A673 (cell line): ENCODE data around the gene GPR160. TPM values are rescaled to one million over a fixed set of nuclear protein-coding genes. Genes with fewer than 3 reads are reported as not detected.

Experiments used
- BruUV-seq: library from RNA; stranded (reverse); fragments of 400-500 nt; replicated peaks from 2 replicates; lab custom pipeline; 2021; lab: Mats Ljungman, UMichigan
- CTCF ChIA-PET: fragments of 300-600 bp; sonication (Branson Sonifier 250); formaldehyde crosslinking; loops from one replicate; lab custom pipeline; 2022; ENCODE audit warnings: antibody characterized with exemption; lab: Charles Lee
- POLR2A ChIA-PET: fragments of 300-600 bp; sonication (Branson Sonifier 250); formaldehyde crosslinking; loops from one replicate; lab custom pipeline; 2022; ENCODE audit warnings: antibody characterized with exemption; ENCODE audit not compliant: low non-redundant PET; lab: Charles Lee
- DNase-seq: peaks from one replicate; pipeline ENCODE4 v3.0.0-alpha.2; 2015; ENCODE audit warnings: low spot score
- H3K27ac ChIP-seq: fragments of 200-600 bp; sonication (generic); 2 replicates; pipeline ENCODE4 v1.5.1; 2016; ENCODE audit warnings: mixed run types, low read depth, mild to moderate bottlenecking, mixed read lengths, antibody characterized with exemption, low read length; ENCODE audit not compliant: poor library complexity, severe bottlenecking
- H3K27me3 ChIP-seq: fragments of 200-600 bp; sonication (generic); replicated peaks from 2 replicates; pipeline ENCODE4 v1.6.1; 2017; ENCODE audit warnings: mixed run types, low read depth, mild to moderate bottlenecking, mixed read lengths, antibody characterized with exemption, low read length; ENCODE audit not compliant: insufficient read depth, poor library complexity
- H3K36me3 ChIP-seq: fragments of 200-600 bp; sonication (generic); 2 replicates; pipeline ENCODE4 v1.6.1; 2016; ENCODE audit warnings: mixed run types, mild to moderate bottlenecking, mixed read lengths, antibody characterized with exemption, low read length; ENCODE audit not compliant: insufficient read depth, poor library complexity, severe bottlenecking
- H3K4me1 ChIP-seq: fragments of 200-600 bp; sonication (generic); 2 replicates; pipeline ENCODE4 v1.6.1; 2017; ENCODE audit warnings: mixed run types, mild to moderate bottlenecking, mixed read lengths, antibody characterized with exemption, low read length; ENCODE audit not compliant: insufficient read depth, poor library complexity, severe bottlenecking
- H3K4me3 ChIP-seq: fragments of 200-600 bp; sonication (generic); 2 replicates; pipeline ENCODE4 v1.5.1; 2016; ENCODE audit warnings: low read depth, mixed run types, mild to moderate bottlenecking, mixed read lengths, low read length; ENCODE audit not compliant: poor library complexity, severe bottlenecking
- H3K9me3 ChIP-seq: fragments of 200-600 bp; sonication (generic); 2 replicates; pipeline ENCODE4 v1.6.1; 2016; ENCODE audit warnings: mixed run types, low read depth, mild to moderate bottlenecking, mixed read lengths, antibody characterized with exemption, low read length; ENCODE audit not compliant: poor library complexity, severe bottlenecking
- CTCF ChIP-seq: fragments of 300-800, 200-600 bp; sonication (generic); conservative IDR thresholded peaks from 2 replicates; pipeline ENCODE4 v1.5.1; 2017; ENCODE audit warnings: low read depth, mild to moderate bottlenecking, antibody characterized with exemption, low read length, moderate library complexity, mixed read lengths
- EZH2 ChIP-seq: fragments of 200-600 bp; sonication (generic); IDR thresholded peaks from 2 replicates; pipeline ENCODE4 v1.6.1; 2017; ENCODE audit warnings: borderline replicate concordance, low read depth, mild to moderate bottlenecking, mixed read lengths, antibody characterized with exemption, low read length; ENCODE audit not compliant: poor library complexity, severe bottlenecking
- intact Hi-C: fragments of 100-400 bp; cut with micrococcal nuclease; formaldehyde crosslinking; loops from one replicate; pipeline ENCODE4 v1.10.0; 2022; ENCODE audit not compliant: unreplicated experiment
- total RNA-seq: library from RNA; stranded (reverse); gene quantifications from 2 replicates; pipeline ENCODE4 v1.2.3, GENCODE V29; 2021

GPR160 gene
- total RNA-seq, 1 experiment from 2014 or later, result 11.2 TPM

GRCh38 chr3:170080605-170081004 is 42.8 kb downstream of the GPR160 start:
- Histone ChIP-seq H3K27me3 (no peaks in the 10 kb centered on the region), H3K27ac (no peak overlapping the region), H3K36me3 (peaks cover 9% of the 10 kb centered on the region), H3K4me1 (peaks cover 14% of the 10 kb centered on the region), H3K9me3 (no peaks in the 10 kb centered on the region), H3K4me3 (no peak overlapping the region)
- no TSS peak for BruUV-seq
- DNase-seq, result no peak
- CTCF ChIA-PET, result no interaction called here
- TF ChIP-seq EZH2 (no peak), CTCF (no peak)
- intact Hi-C loops, result no loop called here
- POLR2A ChIA-PET, result no interaction called here

DNA sequence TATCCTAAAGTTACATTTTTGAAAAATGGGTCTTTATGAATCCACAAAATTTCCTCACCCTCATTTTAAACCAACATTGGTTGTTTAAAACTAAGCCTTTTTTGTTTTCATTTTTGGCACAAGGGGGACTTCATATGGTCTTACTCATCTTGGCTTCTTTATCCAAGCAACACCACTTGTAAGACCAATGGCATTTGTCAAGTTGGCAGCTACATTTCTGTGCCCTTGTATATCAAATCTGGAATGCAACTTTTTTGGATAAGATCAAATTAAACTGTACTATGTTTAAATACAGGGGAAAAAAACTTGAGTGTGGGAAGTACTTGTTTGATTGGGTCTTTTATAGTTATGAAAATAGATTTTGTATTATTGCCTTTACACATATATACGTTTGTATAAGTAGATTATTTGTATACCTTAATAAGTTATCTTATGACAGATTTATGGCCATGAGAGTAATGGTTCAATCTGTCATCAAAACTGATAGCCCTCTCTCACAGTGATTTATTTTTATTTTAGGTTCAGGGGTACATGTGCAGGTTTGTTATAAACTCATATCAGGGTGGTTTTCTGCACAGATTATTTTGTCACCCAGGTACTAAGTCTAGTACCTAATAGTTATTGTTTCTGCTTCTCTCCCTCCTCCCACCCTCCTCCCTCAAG is 43.4 kb downstream of the GPR160 start:
- no peaks in the 10 kb centered on the region for H3K27me3 ChIP-seq
- DNase-seq, result no peak
- POLR2A ChIA-PET, result no interaction called here
- peaks cover 14% of the 10 kb centered on the region for H3K36me3 ChIP-seq
- no TSS peak for BruUV-seq
- no peak overlapping the region for H3K4me3 ChIP-seq
- CTCF ChIA-PET, result no interaction called here
- H3K4me1 ChIP-seq, result peaks cover 14% of the 10 kb centered on the region
- TF ChIP-seq EZH2 (no peak), CTCF (no peak)
- H3K9me3 ChIP-seq, result no peaks in the 10 kb centered on the region
- intact Hi-C loops, result no loop called here
- H3K27ac ChIP-seq, result no peak overlapping the region

DNA sequence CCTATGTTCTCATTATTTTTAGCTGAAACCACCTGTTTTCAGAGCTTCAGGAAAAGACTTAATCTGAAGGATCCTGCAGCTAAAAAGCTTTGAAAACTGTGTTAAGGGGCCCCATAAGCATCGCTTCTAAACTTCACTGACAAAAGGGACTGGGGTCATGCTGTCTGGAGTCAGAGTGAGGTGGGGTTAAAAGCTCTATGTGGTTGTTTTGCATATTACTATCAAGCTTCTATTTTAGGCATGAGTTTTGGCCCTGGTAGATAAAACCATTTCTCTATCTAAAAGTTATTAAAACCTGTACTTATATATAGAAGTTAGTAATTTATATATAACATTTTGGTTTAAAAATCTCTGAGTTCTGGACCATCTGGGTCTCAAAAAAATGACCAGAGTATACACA is 45.5 kb downstream of the GPR160 start:
- intact Hi-C loops, result no loop called here
- H3K27me3 ChIP-seq, result no peaks in the 10 kb centered on the region
- ChIA-PET CTCF (no interaction called here), POLR2A (interaction anchor here (0.5 to 0.6 kb wide), 2 partner anchors 9 to 39 kb away, joined by 3 read pairs; no protein-coding TSS in a partner anchor)
- TF ChIP-seq CTCF (no peak), EZH2 (no peak)
- no peak for DNase-seq
- no peaks in the 10 kb centered on the region for H3K9me3 ChIP-seq
- BruUV-seq, result no TSS peak
- H3K4me3 ChIP-seq, result no peak overlapping the region
- H3K27ac ChIP-seq, result no peak overlapping the region
- H3K36me3 ChIP-seq, result peaks cover 16% of the 10 kb centered on the region
- peaks cover 14% of the 10 kb centered on the region for H3K4me1 ChIP-seq
